ENCODE data around the gene SPATA16. TPM values are rescaled to one million over a fixed set of nuclear protein-coding genes. Genes with fewer than 3 reads are reported as not detected.
"Not testable (repeated sequence)": the region's sequence is repeated elsewhere in the genome, so short reads cannot be mapped to it uniquely, and the experiment has no call there.

Gene SPATA16
- total RNA-seq, 4 donors from 2014 or later: not detected

DNA sequence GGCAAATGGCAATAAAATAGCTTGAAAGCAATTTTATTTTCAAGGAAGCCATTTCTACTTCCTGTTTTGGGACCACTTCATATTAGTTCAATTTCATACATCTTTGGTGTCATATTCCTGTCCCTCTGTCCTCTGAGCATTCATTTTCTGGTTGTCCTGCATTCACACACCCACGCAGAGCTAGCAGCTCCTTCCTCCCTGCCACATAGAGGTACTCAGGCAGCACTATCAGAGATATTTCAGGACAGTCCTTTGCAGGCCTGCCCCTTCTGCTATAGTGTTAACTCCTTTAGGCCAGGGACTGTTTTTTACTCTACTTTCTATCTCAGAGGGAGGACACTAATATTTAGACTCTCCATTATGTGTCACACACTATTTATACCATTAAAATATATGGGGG, 258.5 kb downstream of the SPATA16 start:
- intact Hi-C loops (cut with DNase I; ENCODE audit: low total_unique reads): no loop called here
- TF ChIP-seq POLR2A (IDR thresholded peaks at IDR 0.05): no peak
- no peak for TF ChIP-seq CTCF (IDR thresholded peaks at IDR 0.05)
- DNase-seq (ENCODE audit: low spot score in 2 of 2): no peak
- no peak overlapping the region for H3K4me3 ChIP-seq (ENCODE audit: low read depth, poor library complexity, severe bottlenecking)
- WGBS, 2 donors: 76 to 83% methylated on average over 1 of the region's 1 CpG

- intact Hi-C loops (cut with DNase I; ENCODE audit: low total_unique reads); DNase-seq (ENCODE audit: low spot score in 2 of 2); H3K4me3 ChIP-seq (ENCODE audit: low read depth, poor library complexity, severe bottlenecking): not testable (repeated sequence)
- 73 to 78% methylated on average over 2 of the region's 2 CpGs for WGBS, 2 donors
Observed at GRCh38 chr3:172879381-172879780, 261.7 kb downstream of the SPATA16 start.

DNA sequence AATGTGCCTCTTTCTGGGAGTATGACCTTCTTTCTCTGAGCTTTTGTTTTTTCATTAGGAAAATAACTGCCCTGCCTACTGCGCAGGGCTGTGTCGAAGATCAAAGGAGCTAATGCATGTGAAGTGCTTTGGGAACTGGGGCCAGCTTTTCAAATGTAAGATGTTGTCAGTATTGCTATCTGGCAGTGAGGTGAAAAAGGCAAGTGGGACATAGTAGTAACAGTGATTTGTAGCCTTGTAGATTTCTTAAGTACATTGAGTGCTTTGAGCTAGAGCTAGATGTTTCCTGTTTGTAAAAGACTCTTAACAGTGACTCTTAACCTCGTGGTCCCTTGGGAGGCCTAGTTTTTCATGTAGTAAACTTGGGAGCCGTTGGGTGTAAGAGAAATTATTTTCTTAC, 264.0 kb downstream of the SPATA16 start:
- no peak overlapping the region for H3K4me3 ChIP-seq (ENCODE audit: low read depth, poor library complexity, severe bottlenecking)
- DNase-seq (ENCODE audit: low spot score in 2 of 2): no peak
- intact Hi-C loops (cut with DNase I; ENCODE audit: low total_unique reads): no loop called here
- 44 to 55% methylated on average over 4 of the region's 4 CpGs for WGBS, 2 donors
- no peak for TF ChIP-seq CTCF (IDR thresholded peaks at IDR 0.05)

GRCh38 chr3:172876297-172876696, 264.7 kb downstream of the SPATA16 start:
- intact Hi-C loops (cut with DNase I; ENCODE audit: low total_unique reads): no loop called here
- WGBS, 2 donors: 53 to 72% methylated on average over 3 of the region's 3 CpGs
- DNase-seq (ENCODE audit: low spot score in 2 of 2): no peak
- no peak overlapping the region for H3K4me3 ChIP-seq (ENCODE audit: low read depth, poor library complexity, severe bottlenecking)
- TF ChIP-seq POLR2A (IDR thresholded peaks at IDR 0.05) (no peak), CTCF (IDR thresholded peaks at IDR 0.05) (no peak)

GRCh38 chr3:172875039-172875438, 266.0 kb downstream of the SPATA16 start:
- 91 to 97% methylated on average over 1 of the region's 1 CpG for WGBS, 2 donors
- TF ChIP-seq CTCF (IDR thresholded peaks at IDR 0.05) (no peak), POLR2A (IDR thresholded peaks at IDR 0.05) (no peak)
- no peak overlapping the region for H3K4me3 ChIP-seq (ENCODE audit: low read depth, poor library complexity, severe bottlenecking)
- intact Hi-C loops (cut with DNase I; ENCODE audit: low total_unique reads): no loop called here
- DNase-seq (ENCODE audit: low spot score in 2 of 2): no peak

- TF ChIP-seq CTCF (IDR thresholded peaks at IDR 0.05) (no peak), POLR2A (IDR thresholded peaks at IDR 0.05) (no peak)
- intact Hi-C loops (cut with DNase I; ENCODE audit: low total_unique reads): no loop called here
- no peak for DNase-seq (ENCODE audit: low spot score in 2 of 2)
- H3K4me3 ChIP-seq (ENCODE audit: low read depth, poor library complexity, severe bottlenecking): no peak overlapping the region
- 52 to 56% methylated on average over 3 of the region's 3 CpGs for WGBS, 2 donors
Observed at GRCh38 chr3:172869784-172870518, 271.1 kb downstream of the SPATA16 start.

All from lower leg skin (tissue), 4 donors.